Uterus (tissue), 2 donors: ENCODE results near the gene TNPO2.

ENCODE experiments used
- CTCF ChIP-seq, 4 experiments: fragments of 200-600 bp in 2 of 4; fragments of 450-650 bp in 2 of 4; sonication (generic) in 2 of 4; IDR thresholded peaks; one replicate each; pipeline ENCODE4 v1.5.1; 2016 to 2019; ENCODE audit warnings: antibody characterized with exemption in 4 of 4, mild to moderate bottlenecking in 2 of 4, moderate library complexity in 1 of 4
- POLR2A ChIP-seq, 2 donors: fragments of 450-650 bp; IDR thresholded peaks; one replicate each; pipeline ENCODE4 v1.6.1; 2016; ENCODE audit warnings: antibody characterized with exemption in 2 of 2, mild to moderate bottlenecking in 1 of 2, moderate library complexity in 1 of 2

GRCh38 chr19:12692960-12693359 lies 30.8 kb downstream of the TNPO2 start:
- TF ChIP-seq CTCF (IDR thresholded peaks at IDR 0.05) (no peak), POLR2A (IDR thresholded peaks at IDR 0.05) (no peak)
